Activated CD4-positive, alpha-beta T cell treated with anti-CD3 and anti-CD28 coated beads, Interleukin-2, Interleukin-6, amounts not matched to agents 100 ng/mL and 50 ng/mL, durations not matched to agents 16 hours and 8 hours (primary cell): ENCODE data around the gene SCNN1G.

ENCODE experiments used
- DNase-seq: peaks from one replicate; pipeline ENCODE4 v3.0.0-alpha.2; 2020

SCNN1G gene

GRCh38 chr16:23155445-23156049 lies 27.0 kb upstream of the SCNN1G start:
- peak; percentile 16 for DNase-seq

GRCh38 chr16:23156110-23156509 lies 26.4 kb upstream of the SCNN1G start:
- DNase-seq = no peak

- DNase-seq = no peak
Measured at GRCh38 chr16:23156946-23157460, 25.5 kb upstream of the SCNN1G start.

GRCh38 chr16:23158114-23158513 lies 24.4 kb upstream of the SCNN1G start:
- DNase-seq = no peak

- DNase-seq = no peak
Measured at GRCh38 chr16:23160082-23160481, 22.5 kb upstream of the SCNN1G start.

- no peak for DNase-seq
Measured at GRCh38 chr16:23160574-23160973, 22.0 kb upstream of the SCNN1G start.

GRCh38 chr16:23163921-23164320 lies 18.6 kb upstream of the SCNN1G start:
- DNase-seq = no peak

- DNase-seq = no peak
Measured at GRCh38 chr16:23164736-23165135, 17.8 kb upstream of the SCNN1G start.

GRCh38 chr16:23172583-23172982 lies 10.0 kb upstream of the SCNN1G start:
- DNase-seq = no peak

GRCh38 chr16:23172994-23173393 lies 9.6 kb upstream of the SCNN1G start:
- DNase-seq = no peak

- DNase-seq = no peak
Measured at GRCh38 chr16:23174622-23175021, 7.9 kb upstream of the SCNN1G start.

- DNase-seq = no peak
Measured at GRCh38 chr16:23175651-23176050, 6.9 kb upstream of the SCNN1G start.

GRCh38 chr16:23181506-23181905 lies 1.0 kb upstream of the SCNN1G start:
- no peak for DNase-seq

GRCh38 chr16:23182206-23182678 lies 303 bp upstream of the SCNN1G start:
- DNase-seq = peak; percentile 83

GRCh38 chr16:23183543-23183862 lies 958 bp downstream of the SCNN1G start:
- no peak for DNase-seq

- DNase-seq = no peak
Measured at GRCh38 chr16:23185656-23186055, 3.1 kb downstream of the SCNN1G start.

- no peak for DNase-seq
Measured at GRCh38 chr16:23186171-23186570, 3.6 kb downstream of the SCNN1G start.

- no peak for DNase-seq
Measured at GRCh38 chr16:23187341-23187740, 4.8 kb downstream of the SCNN1G start.

- no peak for DNase-seq
Measured at GRCh38 chr16:23188911-23189310, 6.4 kb downstream of the SCNN1G start.

GRCh38 chr16:23194497-23195221 lies 12.1 kb downstream of the SCNN1G start:
- DNase-seq = no peak

- peak; percentile 17 for DNase-seq
Measured at GRCh38 chr16:23195366-23195978, 12.9 kb downstream of the SCNN1G start.

GRCh38 chr16:23196539-23196938 lies 14.0 kb downstream of the SCNN1G start:
- no peak for DNase-seq

GRCh38 chr16:23202166-23202565 lies 19.6 kb downstream of the SCNN1G start:
- DNase-seq = no peak

- no peak for DNase-seq
Measured at GRCh38 chr16:23206986-23207385, 24.4 kb downstream of the SCNN1G start.
